K562 (cell line): Measurements from ENCODE around the gene RGS17. TPM values are rescaled to one million over a fixed set of nuclear protein-coding genes. Genes with fewer than 3 reads are reported as not detected.

Experiments
- EP300 ChIP-seq: IDR thresholded peaks from 2 replicates; pipeline ENCODE4 v1.6.1; 2012; ENCODE audit warnings: low read length, improper control_type of control experiment
- ETV6 ChIP-seq, 3 experiments: fragments of 150-350 bp in 1 of 3; sonication (generic) in 1 of 3; formaldehyde crosslinking in 1 of 3; IDR thresholded peaks; 2 replicates each; pipeline versions ENCODE4 v1.6.1 to v1.8.0; 2014 to 2022; ENCODE audit warnings: borderline replicate concordance in 2 of 3, low read depth in 2 of 3, antibody characterized with exemption in 1 of 3, low read length in 1 of 3, mild to moderate bottlenecking in 1 of 3, missing genetic modification reagents in 1 of 3
- FOSL1 ChIP-seq: fragments of 200-800 bp; sonication (Bioruptor generic); conservative IDR thresholded peaks from 2 replicates; pipeline ENCODE4 v1.6.1; 2016; ENCODE audit warnings: missing genetic modification characterization, missing compliant biosample characterization
- KLF13 ChIP-seq: fragments of 450-650 bp; IDR thresholded peaks from 2 replicates; pipeline ENCODE4 v1.6.1; 2016; ENCODE audit warnings: missing genetic modification characterization, low read depth, mild to moderate bottlenecking, missing compliant biosample characterization, moderate library complexity, borderline replicate concordance
- NBN ChIP-seq: fragments of 450-650 bp; IDR thresholded peaks from 2 replicates; pipeline ENCODE4 v1.6.1; 2016; ENCODE audit warnings: low read depth, mild to moderate bottlenecking
- NFYB ChIP-seq: IDR thresholded peaks from 2 replicates; pipeline ENCODE4 v1.6.1; 2011; ENCODE audit warnings: mild to moderate bottlenecking, moderate library complexity; ENCODE audit not compliant: insufficient read length; ENCODE audit errors: extremely low read depth
- NUFIP1 ChIP-seq: fragments of 450-650 bp; IDR thresholded peaks from 2 replicates; pipeline ENCODE4 v1.6.1; 2018; ENCODE audit not compliant: partially characterized antibody
- SREBF2 ChIP-seq: sonication (generic); formaldehyde crosslinking; IDR thresholded peaks from 2 replicates; pipeline ENCODE4 v1.4.0; 2020; ENCODE audit warnings: mild to moderate bottlenecking, missing genetic modification reagents
- STAG1 ChIP-seq: sonication (generic); formaldehyde crosslinking; IDR thresholded peaks from 2 replicates; pipeline ENCODE4 v1.5.0; 2020; ENCODE audit warnings: missing genetic modification reagents, borderline replicate concordance
- ZNF23 ChIP-seq: fragments of 250-450 bp; sonication (Bioruptor Pico); IDR thresholded peaks from 2 replicates; pipeline ENCODE4 v1.4.0; 2020; ENCODE audit warnings: mild to moderate bottlenecking
- ZNF41 ChIP-seq: fragments of 250-450 bp; sonication (Bioruptor Pico); conservative IDR thresholded peaks from 2 replicates; pipeline ENCODE4 v1.4.0; 2020; ENCODE audit warnings: mild to moderate bottlenecking
- ZNF79 ChIP-seq: fragments of 250-450 bp; sonication (Bioruptor Pico); IDR thresholded peaks from 2 replicates; pipeline ENCODE4 v1.4.0; 2020; ENCODE audit warnings: low read depth, mild to moderate bottlenecking, moderate library complexity
- polyA plus RNA-seq, 8 experiments: library from polyadenylated mRNA; depleted of rRNA in 4 of 8; stranded (reverse) in 5 of 8; unstranded in 3 of 8; fragments of >200 nt; fragmentation: Nextera tagmentation in 2 of 8; fragmentation: Illumina TruSeq in 1 of 8; extraction: Ambion mirVana in 2 of 8; extraction: Trizol in 1 of 8; gene quantifications; 2 replicates each; pipeline versions ENCODE4 v1.2.1 to v1.2.3, GENCODE V29; 2011 to 2014; ENCODE audit warnings: inconsistent platforms in 1 of 8, missing spikeins in 1 of 8
- total RNA-seq, 7 experiments: library from RNA; depleted of rRNA in 6 of 7; stranded (reverse); fragments of >200 nt in 6 of 7; fragmentation: Illumina TruSeq in 2 of 7; extraction: Trizol in 2 of 7; gene quantifications; 2 replicates each; pipeline versions ENCODE4 v1.2.1 to v1.2.3, GENCODE V29; 2011 to 2021; ENCODE audit warnings: low replicate concordance in 1 of 7
- TF ChIP-seq, protein P1 (sequence below): sonication (generic); formaldehyde crosslinking; IDR thresholded peaks from 2 replicates; pipeline ENCODE4 v1.8.0; 2023; ENCODE audit warnings: mild to moderate bottlenecking, missing genetic modification reagents
- TF ChIP-seq, protein P2 (sequence below): fragments of 250-450 bp; sonication (Bioruptor Pico); IDR thresholded peaks from 2 replicates; pipeline ENCODE4 v1.5.0; 2021
- TF ChIP-seq, protein P3 (sequence below): fragments of 450-650 bp; IDR thresholded peaks from 2 replicates; pipeline ENCODE4 v1.7.0; 2016; ENCODE audit warnings: borderline replicate concordance
- TF ChIP-seq, protein P4 (sequence below): fragments of 250-450 bp; sonication (Bioruptor Pico); IDR thresholded peaks from 2 replicates; pipeline ENCODE4 v1.5.0; 2021
- TF ChIP-seq, protein P5 (sequence below): fragments of 250-450 bp; sonication (Bioruptor Pico); IDR thresholded peaks from 2 replicates; pipeline ENCODE4 v1.5.0; 2020; ENCODE audit warnings: mild to moderate bottlenecking, borderline replicate concordance

RGS17 gene
- total and polyA plus RNA-seq, 9 of the 15 experiments (the other 6 are each of a cell fraction or from before 2014, with no cell fraction given) = 0.01 to 0.14 (median 0.08) TPM; not detected in 6

DNA sequence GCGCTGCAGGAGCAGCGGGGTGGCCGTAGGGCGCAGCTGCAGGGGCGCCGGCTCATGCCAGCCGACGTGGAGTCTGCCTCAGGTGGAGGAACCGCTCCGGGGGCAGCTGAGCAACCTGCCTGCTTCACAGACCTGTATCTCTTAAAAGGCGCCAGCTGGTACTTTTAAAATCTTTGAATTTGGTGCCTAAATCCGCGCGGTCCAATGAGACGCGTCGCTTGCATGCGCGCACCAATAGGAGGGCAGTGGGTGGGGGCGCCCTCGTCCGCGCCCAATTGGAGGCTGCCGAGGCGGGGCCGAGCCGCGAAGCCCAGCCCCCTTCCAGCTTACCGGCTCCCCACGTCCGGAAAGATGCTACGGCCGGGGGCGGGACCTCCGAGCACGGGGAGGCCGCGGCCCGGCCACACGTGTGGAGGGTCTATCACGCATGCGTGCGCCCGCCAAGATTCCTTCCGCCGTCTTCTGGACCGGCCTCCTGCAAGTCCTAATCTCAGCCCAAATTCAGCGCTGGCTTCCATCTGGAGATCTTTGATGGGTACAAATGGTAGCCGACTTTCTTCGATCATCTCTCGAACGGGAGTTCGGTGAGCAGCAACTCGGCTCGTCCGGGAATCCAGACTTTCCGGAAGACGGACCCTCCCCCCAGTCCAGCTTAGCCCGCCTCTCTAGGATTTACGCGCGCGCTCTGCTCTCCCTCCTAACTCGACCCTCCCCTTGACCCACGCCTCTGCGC lies 148.0 kb downstream of the RGS17 start, which contains the start of gene FBXO5 (continued):
- TF ChIP-seq, protein P1, sequence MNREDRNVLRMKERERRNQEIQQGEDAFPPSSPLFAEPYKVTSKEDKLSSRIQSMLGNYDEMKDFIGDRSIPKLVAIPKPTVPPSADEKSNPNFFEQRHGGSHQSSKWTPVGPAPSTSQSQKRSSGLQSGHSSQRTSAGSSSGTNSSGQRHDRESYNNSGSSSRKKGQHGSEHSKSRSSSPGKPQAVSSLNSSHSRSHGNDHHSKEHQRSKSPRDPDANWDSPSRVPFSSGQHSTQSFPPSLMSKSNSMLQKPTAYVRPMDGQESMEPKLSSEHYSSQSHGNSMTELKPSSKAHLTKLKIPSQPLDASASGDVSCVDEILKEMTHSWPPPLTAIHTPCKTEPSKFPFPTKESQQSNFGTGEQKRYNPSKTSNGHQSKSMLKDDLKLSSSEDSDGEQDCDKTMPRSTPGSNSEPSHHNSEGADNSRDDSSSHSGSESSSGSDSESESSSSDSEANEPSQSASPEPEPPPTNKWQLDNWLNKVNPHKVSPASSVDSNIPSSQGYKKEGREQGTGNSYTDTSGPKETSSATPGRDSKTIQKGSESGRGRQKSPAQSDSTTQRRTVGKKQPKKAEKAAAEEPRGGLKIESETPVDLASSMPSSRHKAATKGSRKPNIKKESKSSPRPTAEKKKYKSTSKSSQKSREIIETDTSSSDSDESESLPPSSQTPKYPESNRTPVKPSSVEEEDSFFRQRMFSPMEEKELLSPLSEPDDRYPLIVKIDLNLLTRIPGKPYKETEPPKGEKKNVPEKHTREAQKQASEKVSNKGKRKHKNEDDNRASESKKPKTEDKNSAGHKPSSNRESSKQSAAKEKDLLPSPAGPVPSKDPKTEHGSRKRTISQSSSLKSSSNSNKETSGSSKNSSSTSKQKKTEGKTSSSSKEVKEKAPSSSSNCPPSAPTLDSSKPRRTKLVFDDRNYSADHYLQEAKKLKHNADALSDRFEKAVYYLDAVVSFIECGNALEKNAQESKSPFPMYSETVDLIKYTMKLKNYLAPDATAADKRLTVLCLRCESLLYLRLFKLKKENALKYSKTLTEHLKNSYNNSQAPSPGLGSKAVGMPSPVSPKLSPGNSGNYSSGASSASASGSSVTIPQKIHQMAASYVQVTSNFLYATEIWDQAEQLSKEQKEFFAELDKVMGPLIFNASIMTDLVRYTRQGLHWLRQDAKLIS = no peak
- TF ChIP-seq, protein P2, sequence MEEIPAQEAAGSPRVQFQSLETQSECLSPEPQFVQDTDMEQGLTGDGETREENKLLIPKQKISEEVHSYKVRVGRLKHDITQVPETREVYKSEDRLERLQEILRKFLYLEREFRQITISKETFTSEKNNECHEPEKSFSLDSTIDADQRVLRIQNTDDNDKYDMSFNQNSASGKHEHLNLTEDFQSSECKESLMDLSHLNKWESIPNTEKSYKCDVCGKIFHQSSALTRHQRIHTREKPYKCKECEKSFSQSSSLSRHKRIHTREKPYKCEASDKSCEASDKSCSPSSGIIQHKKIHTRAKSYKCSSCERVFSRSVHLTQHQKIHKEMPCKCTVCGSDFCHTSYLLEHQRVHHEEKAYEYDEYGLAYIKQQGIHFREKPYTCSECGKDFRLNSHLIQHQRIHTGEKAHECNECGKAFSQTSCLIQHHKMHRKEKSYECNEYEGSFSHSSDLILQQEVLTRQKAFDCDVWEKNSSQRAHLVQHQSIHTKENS (CRISPR knock-in tag) = no peak
- no peak for TF ChIP-seq STAG1 (CRISPR knock-in tag)
- TF ChIP-seq, protein P3, sequence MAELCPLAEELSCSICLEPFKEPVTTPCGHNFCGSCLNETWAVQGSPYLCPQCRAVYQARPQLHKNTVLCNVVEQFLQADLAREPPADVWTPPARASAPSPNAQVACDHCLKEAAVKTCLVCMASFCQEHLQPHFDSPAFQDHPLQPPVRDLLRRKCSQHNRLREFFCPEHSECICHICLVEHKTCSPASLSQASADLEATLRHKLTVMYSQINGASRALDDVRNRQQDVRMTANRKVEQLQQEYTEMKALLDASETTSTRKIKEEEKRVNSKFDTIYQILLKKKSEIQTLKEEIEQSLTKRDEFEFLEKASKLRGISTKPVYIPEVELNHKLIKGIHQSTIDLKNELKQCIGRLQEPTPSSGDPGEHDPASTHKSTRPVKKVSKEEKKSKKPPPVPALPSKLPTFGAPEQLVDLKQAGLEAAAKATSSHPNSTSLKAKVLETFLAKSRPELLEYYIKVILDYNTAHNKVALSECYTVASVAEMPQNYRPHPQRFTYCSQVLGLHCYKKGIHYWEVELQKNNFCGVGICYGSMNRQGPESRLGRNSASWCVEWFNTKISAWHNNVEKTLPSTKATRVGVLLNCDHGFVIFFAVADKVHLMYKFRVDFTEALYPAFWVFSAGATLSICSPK = no peak
- TF ChIP-seq NFYB = peak; percentile 99
- TF ChIP-seq EP300 = no peak; the same call in none of the 2 replicates
- TF ChIP-seq ZNF79 (CRISPR knock-in tag) = no peak
- TF ChIP-seq FOSL1 (tag) = no peak
- TF ChIP-seq ETV6 (IDR thresholded peaks at IDR 0.05; ENCODE audit: borderline replicate concordance in 1 of 2, low read depth in 2 of 2, low read length in 1 of 2) = no peak
- TF ChIP-seq ETV6 (CRISPR knock-in tag; IDR thresholded peaks at IDR 0.05; ENCODE audit: borderline replicate concordance) = no peak
- no peak for TF ChIP-seq NUFIP1
- 0 out of 2 replicates have a peak, but pooled peaks have one; percentile 12 for TF ChIP-seq ZNF41
- TF ChIP-seq, protein P4, sequence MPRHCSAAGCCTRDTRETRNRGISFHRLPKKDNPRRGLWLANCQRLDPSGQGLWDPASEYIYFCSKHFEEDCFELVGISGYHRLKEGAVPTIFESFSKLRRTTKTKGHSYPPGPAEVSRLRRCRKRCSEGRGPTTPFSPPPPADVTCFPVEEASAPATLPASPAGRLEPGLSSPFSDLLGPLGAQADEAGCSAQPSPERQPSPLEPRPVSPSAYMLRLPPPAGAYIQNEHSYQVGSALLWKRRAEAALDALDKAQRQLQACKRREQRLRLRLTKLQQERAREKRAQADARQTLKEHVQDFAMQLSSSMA (CRISPR knock-in tag) = no peak
- no peak for TF ChIP-seq NBN
- TF ChIP-seq SREBF2 (CRISPR knock-in tag) = no peak
- TF ChIP-seq, protein P5, sequence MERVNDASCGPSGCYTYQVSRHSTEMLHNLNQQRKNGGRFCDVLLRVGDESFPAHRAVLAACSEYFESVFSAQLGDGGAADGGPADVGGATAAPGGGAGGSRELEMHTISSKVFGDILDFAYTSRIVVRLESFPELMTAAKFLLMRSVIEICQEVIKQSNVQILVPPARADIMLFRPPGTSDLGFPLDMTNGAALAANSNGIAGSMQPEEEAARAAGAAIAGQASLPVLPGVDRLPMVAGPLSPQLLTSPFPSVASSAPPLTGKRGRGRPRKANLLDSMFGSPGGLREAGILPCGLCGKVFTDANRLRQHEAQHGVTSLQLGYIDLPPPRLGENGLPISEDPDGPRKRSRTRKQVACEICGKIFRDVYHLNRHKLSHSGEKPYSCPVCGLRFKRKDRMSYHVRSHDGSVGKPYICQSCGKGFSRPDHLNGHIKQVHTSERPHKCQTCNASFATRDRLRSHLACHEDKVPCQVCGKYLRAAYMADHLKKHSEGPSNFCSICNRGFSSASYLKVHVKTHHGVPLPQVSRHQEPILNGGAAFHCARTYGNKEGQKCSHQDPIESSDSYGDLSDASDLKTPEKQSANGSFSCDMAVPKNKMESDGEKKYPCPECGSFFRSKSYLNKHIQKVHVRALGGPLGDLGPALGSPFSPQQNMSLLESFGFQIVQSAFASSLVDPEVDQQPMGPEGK (CRISPR knock-in tag) = no peak
- TF ChIP-seq ZNF23 (CRISPR knock-in tag) = no peak
- 0 out of 2 replicates have a peak, but pooled peaks have one; percentile 7 for TF ChIP-seq KLF13 (tag)
